Panc1 (cell line): Measurements from ENCODE around the gene CRTC1. TPM values are rescaled to one million over a fixed set of nuclear protein-coding genes. Genes with fewer than 3 reads are reported as not detected.

Experiments used
- ATAC-seq: fragments of 200-7000 bp; cut with Tn5 transposase; 2 replicates; pipeline ENCODE4 v1.9.1; 2020; ENCODE audit warnings: mild to moderate bottlenecking, moderate library complexity
- BruUV-seq: library from RNA; stranded (reverse); fragments of 400-500 nt; replicated peaks from 2 replicates; lab custom pipeline; 2021; lab: Mats Ljungman, UMichigan
- CTCF ChIA-PET: fragments of 300-600 bp; sonication (Branson Sonifier 250); formaldehyde crosslinking; loops from one replicate; lab custom pipeline; 2022; ENCODE audit warnings: antibody characterized with exemption; lab: Charles Lee
- POLR2A ChIA-PET: fragments of 300-600 bp; sonication (Branson Sonifier 250); formaldehyde crosslinking; loops from one replicate; lab custom pipeline; 2022; ENCODE audit warnings: antibody characterized with exemption; lab: Charles Lee
- DNase-seq: peaks from one replicate; pipeline ENCODE4 v3.0.0-alpha.2; 2010; ENCODE audit warnings: low read depth, low spot score
- H3K27ac ChIP-seq: 2 replicates; pipeline ENCODE4 v1.5.1; 2011; ENCODE audit warnings: mild to moderate bottlenecking, low read length, inconsistent platforms
- H3K27me3 ChIP-seq: fragments of 200-500 bp; sonication (Bioruptor generic); 2 replicates; pipeline ENCODE4 v1.6.0; 2014; ENCODE audit warnings: low read length, inconsistent platforms; ENCODE audit not compliant: control insufficient read depth, insufficient read depth
- H3K36me3 ChIP-seq: fragments of 200-500 bp; sonication (Bioruptor generic); 2 replicates; pipeline ENCODE4 v1.5.1; 2014; ENCODE audit warnings: inconsistent platforms, mild to moderate bottlenecking, low read length, moderate library complexity; ENCODE audit not compliant: control insufficient read depth, insufficient read depth
- H3K4me1 ChIP-seq: 2 replicates; pipeline ENCODE4 v1.5.1; 2011; ENCODE audit warnings: inconsistent platforms, mild to moderate bottlenecking, low read length, moderate library complexity; ENCODE audit not compliant: control insufficient read depth, insufficient read depth
- H3K4me3 ChIP-seq, 2 experiments: 2 replicates each; pipeline ENCODE4 v1.5.1; 2011 to 2012; ENCODE audit warnings: low read depth in 2 of 2, low read length in 2 of 2, mild to moderate bottlenecking in 2 of 2, inconsistent platforms in 1 of 2, moderate library complexity in 1 of 2
- H3K9me3 ChIP-seq: fragments of 200-500 bp; sonication (Bioruptor generic); 2 replicates; pipeline ENCODE4 v1.5.1; 2014; ENCODE audit warnings: low read depth, mild to moderate bottlenecking, inconsistent platforms, low read length, moderate library complexity; ENCODE audit not compliant: control insufficient read depth, insufficient read depth
- POLR2AphosphoS5 ChIP-seq: IDR thresholded peaks from 2 replicates; pipeline ENCODE4 v1.6.1; 2012; ENCODE audit warnings: mild to moderate bottlenecking, low read depth, low read length, moderate library complexity
- SIN3A ChIP-seq: IDR thresholded peaks from 2 replicates; pipeline ENCODE4 v1.6.1; 2012; ENCODE audit warnings: low read depth, mild to moderate bottlenecking, low read length, moderate library complexity, borderline replicate concordance; ENCODE audit not compliant: insufficient read depth
- TCF7L2 ChIP-seq: IDR thresholded peaks from 2 replicates; pipeline ENCODE4 v1.6.1; 2011; ENCODE audit warnings: mild to moderate bottlenecking, low read depth, low read length, inconsistent platforms
- in situ Hi-C: cut with HindIII; loops from 2 replicates; pipeline ENCODE4 v1.10.0; 2016; ENCODE audit warnings: low sequenced_read_pairs, low pct_unique_long_range_greater_than_20kb
- intact Hi-C: fragments of 100-400 bp; cut with micrococcal nuclease; formaldehyde crosslinking; loops from one replicate; pipeline ENCODE4 v1.10.0; 2022; ENCODE audit not compliant: unreplicated experiment
- total RNA-seq: library from RNA; stranded (reverse); gene quantifications from one replicate; pipeline ENCODE4 v1.2.1, GENCODE V29; 2021; ENCODE audit not compliant: unreplicated experiment
- TF ChIP-seq, protein P1 (sequence below), 2 experiments: IDR thresholded peaks; 2 replicates each; pipeline ENCODE4 v1.6.1; 2011 to 2012; ENCODE audit warnings: low read depth in 2 of 2, control low read depth in 1 of 2, low read length in 1 of 2, mild to moderate bottlenecking in 1 of 2, moderate library complexity in 1 of 2; ENCODE audit not compliant: insufficient read depth in 1 of 2
- TF ChIP-seq, protein P2 (sequence below): fragments of 450-650 bp; IDR thresholded peaks from 2 replicates; pipeline ENCODE4 v1.5.1; 2017; ENCODE audit warnings: mild to moderate bottlenecking

The CRTC1 gene
- total RNA-seq, 1 experiment from 2014 or later, result 18.2 TPM

DNA sequence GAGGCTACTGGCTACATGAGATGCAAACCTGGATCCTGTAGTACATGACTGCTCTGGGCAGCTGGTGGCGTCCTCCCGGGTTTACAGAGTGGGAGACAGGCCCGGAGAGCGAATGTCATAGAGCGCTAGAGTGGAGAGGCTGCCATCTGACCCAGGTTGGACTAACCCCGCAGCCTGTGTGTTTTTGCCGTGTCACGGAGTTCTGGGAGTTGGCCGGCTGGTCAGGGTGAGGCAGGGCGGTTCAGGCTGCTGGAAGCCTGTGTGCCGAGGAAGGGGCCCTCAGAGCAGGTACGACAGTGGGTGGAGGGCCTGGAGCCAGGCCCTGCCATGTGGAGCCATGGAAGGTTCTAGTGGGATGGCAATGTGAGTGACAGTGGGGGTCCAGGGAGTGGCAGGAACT, 12.5 kb downstream of the CRTC1 start:
- BruUV-seq, result no TSS peak
- Histone ChIP-seq H3K4me1 (peaks cover 21% of the 10 kb centered on the region), H3K27ac (no peak overlapping the region), H3K27me3 (no peaks in the 10 kb centered on the region), H3K36me3 (no peaks in the 10 kb centered on the region), H3K4me3 (no peak overlapping the region), H3K9me3 (no peaks in the 10 kb centered on the region)
- intact Hi-C loops (no loop called here), in situ Hi-C loops (no loop called here)
- TF ChIP-seq POLR2AphosphoS5 (no peak), SIN3A (no peak), TCF7L2 (no peak)
- TF ChIP-seq, protein P1, sequence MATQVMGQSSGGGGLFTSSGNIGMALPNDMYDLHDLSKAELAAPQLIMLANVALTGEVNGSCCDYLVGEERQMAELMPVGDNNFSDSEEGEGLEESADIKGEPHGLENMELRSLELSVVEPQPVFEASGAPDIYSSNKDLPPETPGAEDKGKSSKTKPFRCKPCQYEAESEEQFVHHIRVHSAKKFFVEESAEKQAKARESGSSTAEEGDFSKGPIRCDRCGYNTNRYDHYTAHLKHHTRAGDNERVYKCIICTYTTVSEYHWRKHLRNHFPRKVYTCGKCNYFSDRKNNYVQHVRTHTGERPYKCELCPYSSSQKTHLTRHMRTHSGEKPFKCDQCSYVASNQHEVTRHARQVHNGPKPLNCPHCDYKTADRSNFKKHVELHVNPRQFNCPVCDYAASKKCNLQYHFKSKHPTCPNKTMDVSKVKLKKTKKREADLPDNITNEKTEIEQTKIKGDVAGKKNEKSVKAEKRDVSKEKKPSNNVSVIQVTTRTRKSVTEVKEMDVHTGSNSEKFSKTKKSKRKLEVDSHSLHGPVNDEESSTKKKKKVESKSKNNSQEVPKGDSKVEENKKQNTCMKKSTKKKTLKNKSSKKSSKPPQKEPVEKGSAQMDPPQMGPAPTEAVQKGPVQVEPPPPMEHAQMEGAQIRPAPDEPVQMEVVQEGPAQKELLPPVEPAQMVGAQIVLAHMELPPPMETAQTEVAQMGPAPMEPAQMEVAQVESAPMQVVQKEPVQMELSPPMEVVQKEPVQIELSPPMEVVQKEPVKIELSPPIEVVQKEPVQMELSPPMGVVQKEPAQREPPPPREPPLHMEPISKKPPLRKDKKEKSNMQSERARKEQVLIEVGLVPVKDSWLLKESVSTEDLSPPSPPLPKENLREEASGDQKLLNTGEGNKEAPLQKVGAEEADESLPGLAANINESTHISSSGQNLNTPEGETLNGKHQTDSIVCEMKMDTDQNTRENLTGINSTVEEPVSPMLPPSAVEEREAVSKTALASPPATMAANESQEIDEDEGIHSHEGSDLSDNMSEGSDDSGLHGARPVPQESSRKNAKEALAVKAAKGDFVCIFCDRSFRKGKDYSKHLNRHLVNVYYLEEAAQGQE (IDR thresholded peaks at IDR 0.05; ENCODE audit: insufficient read depth in 1 of 2, low read depth in 2 of 2, low read length in 1 of 2), result no peak
- TF ChIP-seq, protein P2, sequence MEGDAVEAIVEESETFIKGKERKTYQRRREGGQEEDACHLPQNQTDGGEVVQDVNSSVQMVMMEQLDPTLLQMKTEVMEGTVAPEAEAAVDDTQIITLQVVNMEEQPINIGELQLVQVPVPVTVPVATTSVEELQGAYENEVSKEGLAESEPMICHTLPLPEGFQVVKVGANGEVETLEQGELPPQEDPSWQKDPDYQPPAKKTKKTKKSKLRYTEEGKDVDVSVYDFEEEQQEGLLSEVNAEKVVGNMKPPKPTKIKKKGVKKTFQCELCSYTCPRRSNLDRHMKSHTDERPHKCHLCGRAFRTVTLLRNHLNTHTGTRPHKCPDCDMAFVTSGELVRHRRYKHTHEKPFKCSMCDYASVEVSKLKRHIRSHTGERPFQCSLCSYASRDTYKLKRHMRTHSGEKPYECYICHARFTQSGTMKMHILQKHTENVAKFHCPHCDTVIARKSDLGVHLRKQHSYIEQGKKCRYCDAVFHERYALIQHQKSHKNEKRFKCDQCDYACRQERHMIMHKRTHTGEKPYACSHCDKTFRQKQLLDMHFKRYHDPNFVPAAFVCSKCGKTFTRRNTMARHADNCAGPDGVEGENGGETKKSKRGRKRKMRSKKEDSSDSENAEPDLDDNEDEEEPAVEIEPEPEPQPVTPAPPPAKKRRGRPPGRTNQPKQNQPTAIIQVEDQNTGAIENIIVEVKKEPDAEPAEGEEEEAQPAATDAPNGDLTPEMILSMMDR, result no peak
- ChIA-PET POLR2A (no interaction called here), CTCF (no interaction called here)
- DNase-seq (no peak), ATAC-seq (no peak)

DNA sequence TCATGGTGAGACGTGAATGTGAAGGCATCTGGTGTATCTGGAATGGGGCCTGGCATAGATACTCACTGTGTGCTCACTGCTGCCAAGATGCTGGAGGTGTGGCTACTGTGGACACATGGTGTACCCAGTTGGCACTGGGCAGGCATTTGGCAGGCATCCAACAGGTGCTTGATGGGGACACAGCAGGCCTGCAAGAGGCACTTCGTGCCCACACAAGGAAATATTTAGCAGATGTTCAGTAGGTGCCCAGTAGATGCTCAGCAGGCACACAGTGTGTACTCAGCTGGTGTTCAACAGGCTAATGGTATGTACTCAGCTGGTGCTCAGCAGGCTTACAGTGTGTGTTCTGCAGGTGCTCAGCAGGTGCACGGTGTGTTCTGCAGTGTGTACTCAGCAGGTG, 14.2 kb downstream of the CRTC1 start:
- no peaks in the 10 kb centered on the region for H3K36me3 ChIP-seq
- intact Hi-C loops (no loop called here), in situ Hi-C loops (no loop called here)
- no peak overlapping the region for H3K27ac ChIP-seq
- H3K9me3 ChIP-seq, result no peaks in the 10 kb centered on the region
- H3K4me1 ChIP-seq, result peaks cover 21% of the 10 kb centered on the region
- TF ChIP-seq, protein P1 (IDR thresholded peaks at IDR 0.05; ENCODE audit: insufficient read depth in 1 of 2, low read depth in 2 of 2, low read length in 1 of 2), result no peak
- TF ChIP-seq, protein P2, result no peak
- TF ChIP-seq POLR2AphosphoS5 (no peak), SIN3A (no peak), TCF7L2 (no peak)
- ChIA-PET CTCF (no interaction called here), POLR2A (no interaction called here)
- H3K27me3 ChIP-seq, result no peaks in the 10 kb centered on the region
- ATAC-seq (no peak), DNase-seq (no peak)
- no peak overlapping the region for H3K4me3 ChIP-seq
- BruUV-seq, result no TSS peak
